ENCODE measurements around the gene PDCD4. TPM values are rescaled to one million over a fixed set of nuclear protein-coding genes. Genes with fewer than 3 reads are reported as not detected.

PDCD4 gene
- total RNA-seq, 4 donors from 2014 or later: 230 to 445 (median 330) TPM

- 68 to 75% methylated on average over 2 of the region's 2 CpGs for WGBS, 2 donors
- intact Hi-C loops (cut with DNase I; ENCODE audit: low total_unique reads): no loop called here
- TF ChIP-seq POLR2A (IDR thresholded peaks at IDR 0.05) (no peak), CTCF (IDR thresholded peaks at IDR 0.05) (no peak)
- H3K4me3 ChIP-seq (ENCODE audit: low read depth, poor library complexity, severe bottlenecking): no peak overlapping the region
- no peak for DNase-seq (ENCODE audit: low spot score in 2 of 2)
Measured at GRCh38 chr10:110876000-110876399, 4.3 kb downstream of the PDCD4 start.

GRCh38 chr10:110876788-110877187, 5.1 kb downstream of the PDCD4 start:
- no peak for DNase-seq (ENCODE audit: low spot score in 2 of 2)
- intact Hi-C loops (cut with DNase I; ENCODE audit: low total_unique reads): no loop called here
- H3K4me3 ChIP-seq (ENCODE audit: low read depth, poor library complexity, severe bottlenecking): no peak overlapping the region
- WGBS, 2 donors: 97 to 100% methylated on average over 1 of the region's 1 CpG
- no peak for TF ChIP-seq CTCF (IDR thresholded peaks at IDR 0.05)
- no peak for TF ChIP-seq POLR2A (IDR thresholded peaks at IDR 0.05)

GRCh38 chr10:110880012-110880411, 8.3 kb downstream of the PDCD4 start:
- intact Hi-C loops (cut with DNase I; ENCODE audit: low total_unique reads): no loop called here
- H3K4me3 ChIP-seq (ENCODE audit: low read depth, poor library complexity, severe bottlenecking): no peak overlapping the region
- TF ChIP-seq CTCF (IDR thresholded peaks at IDR 0.05) (no peak), POLR2A (IDR thresholded peaks at IDR 0.05) (no peak)
- WGBS, 2 donors: 69 to 75% methylated on average over 3 of the region's 3 CpGs
- no peak for DNase-seq (ENCODE audit: low spot score in 2 of 2)

- DNase-seq (ENCODE audit: low spot score in 2 of 2): no peak
- intact Hi-C loops (cut with DNase I; ENCODE audit: low total_unique reads): no loop called here
- 75 to 89% methylated on average over 9 of the region's 9 CpGs for WGBS, 2 donors
- TF ChIP-seq POLR2A (IDR thresholded peaks at IDR 0.05) (no peak), CTCF (IDR thresholded peaks at IDR 0.05) (no peak)
- no peak overlapping the region for H3K4me3 ChIP-seq (ENCODE audit: low read depth, poor library complexity, severe bottlenecking)
Measured at GRCh38 chr10:110881247-110881646, 9.5 kb downstream of the PDCD4 start.

GRCh38 chr10:110881905-110882304, 10.2 kb downstream of the PDCD4 start:
- TF ChIP-seq CTCF (IDR thresholded peaks at IDR 0.05): no peak
- TF ChIP-seq POLR2A (IDR thresholded peaks at IDR 0.05): no peak
- intact Hi-C loops (cut with DNase I; ENCODE audit: low total_unique reads): no loop called here
- no peak overlapping the region for H3K4me3 ChIP-seq (ENCODE audit: low read depth, poor library complexity, severe bottlenecking)
- 69 to 75% methylated on average over 4 of the region's 4 CpGs for WGBS, 2 donors
- no peak for DNase-seq (ENCODE audit: low spot score in 2 of 2)

- intact Hi-C loops (cut with DNase I; ENCODE audit: low total_unique reads): no loop called here
- no peak overlapping the region for H3K4me3 ChIP-seq (ENCODE audit: low read depth, poor library complexity, severe bottlenecking)
- 89 to 90% methylated on average over 10 of the region's 10 CpGs for WGBS, 2 donors
Measured at GRCh38 chr10:110883924-110884323, 12.2 kb downstream of the PDCD4 start.

More at GRCh38 chr10:110883924-110884323, 12.2 kb downstream of the PDCD4 start:
- TF ChIP-seq POLR2A (IDR thresholded peaks at IDR 0.05) (no peak), CTCF (IDR thresholded peaks at IDR 0.05) (no peak)
- no peak for DNase-seq (ENCODE audit: low spot score in 2 of 2)

All from lower leg skin (tissue), 4 donors.